Activated CD4-positive, alpha-beta T cell treated with anti-CD3 and anti-CD28 coated beads for 36 hours (primary cell): ENCODE measurements around the gene IL6R. TPM values are rescaled to one million over a fixed set of nuclear protein-coding genes. Genes with fewer than 3 reads are reported as not detected.

Experiments used
- total RNA-seq, 2 experiments: library from RNA; stranded (reverse); gene quantifications; one replicate each; pipeline ENCODE4 v1.2.3, GENCODE V29; 2021

Gene IL6R
- total RNA-seq, 2 experiments from 2014 or later = 13.1 to 14.0 TPM

Other genes with a start within 250 kb of the IL6R start
- 100 to 1,000 TPM; 682 to 842 TPM for gene TPM3, start 213.2 kb upstream of the IL6R start, total RNA-seq
- gene CFAP141, start 199.0 kb upstream of the IL6R start, total RNA-seq = not detected
- gene UBAP2L, start 184.4 kb upstream of the IL6R start, total RNA-seq = 100 to 1,000 TPM; 205 to 255 TPM
- 100 to 1,000 TPM; 177 to 225 TPM for gene HAX1, start 132.7 kb upstream of the IL6R start, total RNA-seq
- not detected for gene AQP10, start 84.2 kb upstream of the IL6R start, total RNA-seq
- gene ATP8B2, start 79.8 kb upstream of the IL6R start, total RNA-seq = 10 to 100 TPM; 48.2 TPM
- gene TDRD10, start 96.9 kb downstream of the IL6R start, total RNA-seq = not detected
- under 1 TPM in 1 of 2 experiments, not detected in 1; 0.04 TPM for gene SHE, start 97.1 kb downstream of the IL6R start, total RNA-seq
- gene UBE2Q1, start 153.3 kb downstream of the IL6R start, total RNA-seq = 100 to 1,000 TPM in 1 of 2 experiments, 10 to 100 TPM in 1; 89.3 to 101 TPM
- under 1 TPM in 1 of 2 experiments, not detected in 1; 0.07 TPM for gene CHRNB2, start 162.4 kb downstream of the IL6R start, total RNA-seq
- 100 to 1,000 TPM; 310 to 332 TPM for gene ADAR, start 202.8 kb downstream of the IL6R start, total RNA-seq